Vagina (tissue), 2 donors: Measurements from ENCODE around the gene PEMT.

ENCODE experiments used
- CTCF ChIP-seq, 3 experiments: fragments of 450-650 bp in 2 of 3; fragments of 200-600 bp in 1 of 3; sonication (generic) in 1 of 3; IDR thresholded peaks; one replicate each; pipeline ENCODE4 v1.5.1; 2017 to 2019; ENCODE audit warnings: antibody characterized with exemption in 3 of 3, mild to moderate bottlenecking in 2 of 3, moderate library complexity in 2 of 3
- POLR2A ChIP-seq, 2 donors: fragments of 450-650 bp; IDR thresholded peaks; one replicate each; pipeline ENCODE4 v1.6.1; 2017; ENCODE audit warnings: antibody characterized with exemption in 2 of 2, mild to moderate bottlenecking in 2 of 2, moderate library complexity in 2 of 2
- POLR2AphosphoS5 ChIP-seq, 2 donors: sonication (generic); formaldehyde crosslinking; IDR thresholded peaks; one replicate each; pipeline ENCODE4 v1.9.0; 2017; ENCODE audit warnings: antibody characterized with exemption in 2 of 2, mild to moderate bottlenecking in 2 of 2, low read depth in 1 of 2; ENCODE audit not compliant: insufficient read depth in 1 of 2

GRCh38 chr17:17519886-17520285 is 71.6 kb downstream of the PEMT start:
- no peak for TF ChIP-seq CTCF (IDR thresholded peaks at IDR 0.05)
- TF ChIP-seq POLR2A (IDR thresholded peaks at IDR 0.05) = no peak
- TF ChIP-seq POLR2AphosphoS5 (IDR thresholded peaks at IDR 0.05; ENCODE audit: insufficient read depth in 1 of 2, low read depth in 1 of 2) = no peak
